HCT116 (cell line): Measurements from ENCODE around the gene ZNF254. TPM values are rescaled to one million over a fixed set of nuclear protein-coding genes. Genes with fewer than 3 reads are reported as not detected.

Experiments
- ATAC-seq: fragments of 200-7000 bp; cut with Tn5 transposase; 2 replicates; pipeline ENCODE4 v1.9.1; 2020; ENCODE audit warnings: mild to moderate bottlenecking, moderate library complexity
- BruUV-seq: library from RNA; stranded (reverse); fragments of 400-500 nt; replicated peaks from 2 replicates; lab custom pipeline; 2021; lab: Mats Ljungman, UMichigan
- CTCF ChIA-PET: fragments of 300-600 bp; sonication (Branson Sonifier 250); formaldehyde crosslinking; loops from one replicate; lab custom pipeline; 2021; ENCODE audit warnings: antibody characterized with exemption; lab: Charles Lee
- POLR2A ChIA-PET: fragments of 300-600, 350-600 bp; sonication (Branson Sonifier 250); formaldehyde crosslinking; loops from one replicate; lab custom pipeline; 2021; ENCODE audit warnings: antibody characterized with exemption; lab: Charles Lee
- RAD21 ChIA-PET, 2 experiments: fragments of 300-600 bp; sonication (Branson Sonifier 250); formaldehyde crosslinking; loops; one replicate each; lab custom pipeline; 2023; ENCODE audit warnings: low total read pairs in 2 of 2; ENCODE audit not compliant: uncharacterized antibody in 2 of 2, unreplicated experiment in 2 of 2, low non-redundant PET in 1 of 2; lab: Charles Lee
- DNase-seq: peaks from one replicate; pipeline ENCODE4 v3.0.0-alpha.2; 2010; ENCODE audit warnings: low read depth, low spot score
- H2AFZ ChIP-seq: fragments of 200-600 bp; shearing (Covaris generic), sonication (generic); 2 replicates; pipeline ENCODE4 v1.6.1; 2017; ENCODE audit warnings: low read depth, mixed run types, mixed read lengths, antibody characterized with exemption, low read length; ENCODE audit not compliant: poor library complexity, severe bottlenecking
- H3K27ac ChIP-seq: 2 replicates; pipeline ENCODE4 v1.5.1; 2012; ENCODE audit warnings: low read depth, low read length
- H3K27me3 ChIP-seq: fragments of 200-600 bp; sonication (generic); 2 replicates; pipeline ENCODE4 v1.6.1; 2016; ENCODE audit warnings: mixed run types, low read length, mixed read lengths; ENCODE audit not compliant: insufficient read depth
- H3K36me3 ChIP-seq, 2 experiments: fragments of 200-500 bp in 1 of 2; fragments of 200-600 bp in 1 of 2; sonication (Bioruptor generic) in 1 of 2; sonication (generic) in 1 of 2; 2 replicates each; pipeline versions ENCODE4 v1.5.1 to v1.6.1; 2014 to 2016; ENCODE audit warnings: low read length in 2 of 2, inconsistent platforms in 1 of 2, mixed read lengths in 1 of 2, mixed run types in 1 of 2; ENCODE audit not compliant: insufficient read depth in 2 of 2, control insufficient read depth in 1 of 2
- H3K4me1 ChIP-seq, 2 experiments: fragments of 200-600 bp in 1 of 2; sonication (generic) in 1 of 2; 2 replicates each; pipeline versions ENCODE4 v1.5.1 to v1.6.1; 2012 to 2017; ENCODE audit warnings: low read length in 2 of 2, inconsistent platforms in 1 of 2, mild to moderate bottlenecking in 1 of 2, mixed read lengths in 1 of 2, mixed run types in 1 of 2, moderate library complexity in 1 of 2; ENCODE audit not compliant: insufficient read depth in 2 of 2, control insufficient read depth in 1 of 2
- H3K4me2 ChIP-seq: fragments of 200-600 bp; sonication (generic); 2 replicates; pipeline ENCODE4 v1.6.1; 2017; ENCODE audit warnings: mixed run types, low read length, mixed read lengths
- H3K4me3 ChIP-seq, 2 experiments: fragments of 200-600 bp in 1 of 2; sonication (generic) in 1 of 2; replicated peaks in 1 of 2; 2 replicates each; pipeline ENCODE4 v1.5.1; 2011 to 2016; ENCODE audit warnings: low read length in 2 of 2, control low read depth in 1 of 2, low read depth in 1 of 2, mild to moderate bottlenecking in 1 of 2, mixed read lengths in 1 of 2, mixed run types in 1 of 2
- H3K79me2 ChIP-seq: fragments of 200-600 bp; sonication (generic); 2 replicates; pipeline ENCODE4 v1.6.1; 2017; ENCODE audit warnings: mild to moderate bottlenecking, mixed run types, low read length, moderate library complexity, mixed read lengths; ENCODE audit not compliant: insufficient read depth
- H3K9ac ChIP-seq: fragments of 200-600 bp; sonication (generic); 2 replicates; pipeline ENCODE4 v1.6.1; 2016; ENCODE audit warnings: low read length, mixed read lengths
- H3K9me2 ChIP-seq: fragments of 200-600 bp; sonication (generic), shearing (Covaris generic); 2 replicates; pipeline ENCODE4 v1.6.1; 2017; ENCODE audit warnings: mixed run types, mild to moderate bottlenecking, moderate library complexity; ENCODE audit not compliant: insufficient read depth
- H3K9me3 ChIP-seq, 2 experiments: fragments of 200-500 bp in 1 of 2; fragments of 200-600 bp in 1 of 2; sonication (Bioruptor generic) in 1 of 2; sonication (generic) in 1 of 2; 2 replicates each; pipeline ENCODE4 v1.6.1; 2014 to 2017; ENCODE audit warnings: low read length in 2 of 2, mixed read lengths in 2 of 2, inconsistent platforms in 1 of 2, low read depth in 1 of 2, mild to moderate bottlenecking in 1 of 2, mixed run types in 1 of 2, moderate library complexity in 1 of 2; ENCODE audit not compliant: control insufficient read depth in 1 of 2, insufficient read depth in 1 of 2
- H4K20me1 ChIP-seq: fragments of 200-600 bp; sonication (generic), shearing (Covaris generic); 2 replicates; pipeline ENCODE4 v1.6.1; 2017; ENCODE audit warnings: mixed run types, mild to moderate bottlenecking, moderate library complexity; ENCODE audit not compliant: insufficient read depth
- EGR1 ChIP-seq: IDR thresholded peaks from 2 replicates; pipeline ENCODE4 v1.6.1; 2012; ENCODE audit warnings: low read depth
- JUND ChIP-seq: IDR thresholded peaks from 2 replicates; pipeline ENCODE4 v1.6.1; 2012
- POLR2A ChIP-seq: IDR thresholded peaks from 2 replicates; pipeline ENCODE4 v1.7.0; 2011; ENCODE audit warnings: borderline replicate concordance; ENCODE audit not compliant: insufficient read depth, insufficient read length; ENCODE audit errors: extremely low read depth
- POLR2AphosphoS5 ChIP-seq: IDR thresholded peaks from 2 replicates; pipeline ENCODE4 v1.6.1; 2011; ENCODE audit warnings: mild to moderate bottlenecking, low read depth, low read length, moderate library complexity
- RAD21 ChIP-seq: IDR thresholded peaks from 2 replicates; pipeline ENCODE4 v1.6.1; 2012; ENCODE audit warnings: low read depth, mild to moderate bottlenecking
- SRF ChIP-seq: IDR thresholded peaks from 2 replicates; pipeline ENCODE4 v1.6.1; 2012; ENCODE audit warnings: low read depth
- ZFX ChIP-seq: fragments of 450-650 bp; IDR thresholded peaks from 2 replicates; pipeline ENCODE4 v1.6.1; 2017
- intact Hi-C: fragments of 100-400 bp; cut with micrococcal nuclease; formaldehyde crosslinking; loops from 2 replicates; pipeline ENCODE4 v1.10.0; 2022
- total RNA-seq: library from RNA; stranded (reverse); gene quantifications from one replicate; pipeline ENCODE4 v1.2.1, GENCODE V29; 2021; ENCODE audit not compliant: unreplicated experiment
- TF ChIP-seq, protein P1 (sequence below): IDR thresholded peaks from 2 replicates; pipeline ENCODE4 v1.6.1; 2012; ENCODE audit warnings: low read depth
- TF ChIP-seq, protein P2 (sequence below): IDR thresholded peaks from 2 replicates; pipeline ENCODE4 v1.6.1; 2012

Gene ZNF254
- total RNA-seq, 1 experiment from 2014 or later: 2.5 TPM

DNA sequence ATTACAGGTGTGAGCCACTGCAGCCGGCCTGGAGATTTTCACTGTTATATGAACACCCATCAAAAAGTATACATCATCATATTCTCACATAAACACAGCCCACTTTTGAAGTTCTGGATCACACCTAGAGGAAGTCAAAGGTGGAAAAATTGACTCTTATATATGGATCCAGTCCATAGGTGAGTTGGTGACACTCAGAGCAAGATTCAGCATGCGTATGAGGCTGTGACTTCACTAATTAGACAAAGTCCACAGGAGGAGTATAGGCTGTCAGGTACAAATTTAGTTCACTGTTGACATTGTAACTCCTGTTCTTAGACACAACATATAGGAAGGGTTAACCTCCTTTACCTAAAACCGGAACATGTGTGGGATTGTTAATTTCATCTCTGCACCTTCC is 31.4 kb upstream of the ZNF254 start:
- H2AFZ ChIP-seq: no peak overlapping the region
- no peak overlapping the region for H3K4me2 ChIP-seq
- no peaks in the 10 kb centered on the region for H3K27me3 ChIP-seq
- H3K9me2 ChIP-seq: no peaks in the 10 kb centered on the region
- H3K9ac ChIP-seq: no peak overlapping the region
- BruUV-seq: no TSS peak
- ATAC-seq: no peak
- ChIA-PET CTCF (no interaction called here), POLR2A (no interaction called here), RAD21 (no interaction called here)
- H3K4me1 ChIP-seq: peaks cover 0 to 14% of the 10 kb centered on the region in 2 experiments; a peak in 1 of 4 replicates
- H3K4me3 ChIP-seq: no peak overlapping the region
- no peak for DNase-seq
- no peaks in the 10 kb centered on the region; a peak in 1 of 4 replicates for H3K36me3 ChIP-seq
- H3K79me2 ChIP-seq: no peaks in the 10 kb centered on the region
- H4K20me1 ChIP-seq: no peaks in the 10 kb centered on the region
- intact Hi-C loops: no loop called here
- H3K9me3 ChIP-seq: no peaks in the 10 kb centered on the region; a peak in 1 of 4 replicates
- H3K27ac ChIP-seq: no peak overlapping the region
- TF ChIP-seq ZFX (no peak), POLR2AphosphoS5 (no peak), RAD21 (no peak), POLR2A (no peak), EGR1 (no peak), JUND (no peak), SRF (no peak)
- TF ChIP-seq, protein P1, sequence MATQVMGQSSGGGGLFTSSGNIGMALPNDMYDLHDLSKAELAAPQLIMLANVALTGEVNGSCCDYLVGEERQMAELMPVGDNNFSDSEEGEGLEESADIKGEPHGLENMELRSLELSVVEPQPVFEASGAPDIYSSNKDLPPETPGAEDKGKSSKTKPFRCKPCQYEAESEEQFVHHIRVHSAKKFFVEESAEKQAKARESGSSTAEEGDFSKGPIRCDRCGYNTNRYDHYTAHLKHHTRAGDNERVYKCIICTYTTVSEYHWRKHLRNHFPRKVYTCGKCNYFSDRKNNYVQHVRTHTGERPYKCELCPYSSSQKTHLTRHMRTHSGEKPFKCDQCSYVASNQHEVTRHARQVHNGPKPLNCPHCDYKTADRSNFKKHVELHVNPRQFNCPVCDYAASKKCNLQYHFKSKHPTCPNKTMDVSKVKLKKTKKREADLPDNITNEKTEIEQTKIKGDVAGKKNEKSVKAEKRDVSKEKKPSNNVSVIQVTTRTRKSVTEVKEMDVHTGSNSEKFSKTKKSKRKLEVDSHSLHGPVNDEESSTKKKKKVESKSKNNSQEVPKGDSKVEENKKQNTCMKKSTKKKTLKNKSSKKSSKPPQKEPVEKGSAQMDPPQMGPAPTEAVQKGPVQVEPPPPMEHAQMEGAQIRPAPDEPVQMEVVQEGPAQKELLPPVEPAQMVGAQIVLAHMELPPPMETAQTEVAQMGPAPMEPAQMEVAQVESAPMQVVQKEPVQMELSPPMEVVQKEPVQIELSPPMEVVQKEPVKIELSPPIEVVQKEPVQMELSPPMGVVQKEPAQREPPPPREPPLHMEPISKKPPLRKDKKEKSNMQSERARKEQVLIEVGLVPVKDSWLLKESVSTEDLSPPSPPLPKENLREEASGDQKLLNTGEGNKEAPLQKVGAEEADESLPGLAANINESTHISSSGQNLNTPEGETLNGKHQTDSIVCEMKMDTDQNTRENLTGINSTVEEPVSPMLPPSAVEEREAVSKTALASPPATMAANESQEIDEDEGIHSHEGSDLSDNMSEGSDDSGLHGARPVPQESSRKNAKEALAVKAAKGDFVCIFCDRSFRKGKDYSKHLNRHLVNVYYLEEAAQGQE: no peak
- TF ChIP-seq, protein P2, sequence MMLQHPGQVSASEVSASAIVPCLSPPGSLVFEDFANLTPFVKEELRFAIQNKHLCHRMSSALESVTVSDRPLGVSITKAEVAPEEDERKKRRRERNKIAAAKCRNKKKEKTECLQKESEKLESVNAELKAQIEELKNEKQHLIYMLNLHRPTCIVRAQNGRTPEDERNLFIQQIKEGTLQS: no peak
- TF ChIP-seq, all 23 proteins: peak for 0
